Jurkat, Clone E6-1 (cell line): ENCODE measurements around the gene SPAG8.

Experiments used
- DNase-seq: peaks from one replicate; pipeline ENCODE4 v3.0.0-alpha.2; 2011; ENCODE audit warnings: low read depth, low spot score
- H3K4me3 ChIP-seq: 2 replicates; pipeline ENCODE4 v1.5.1; 2011; ENCODE audit warnings: mild to moderate bottlenecking, low read length, control low read depth, moderate library complexity

The SPAG8 gene

DNA sequence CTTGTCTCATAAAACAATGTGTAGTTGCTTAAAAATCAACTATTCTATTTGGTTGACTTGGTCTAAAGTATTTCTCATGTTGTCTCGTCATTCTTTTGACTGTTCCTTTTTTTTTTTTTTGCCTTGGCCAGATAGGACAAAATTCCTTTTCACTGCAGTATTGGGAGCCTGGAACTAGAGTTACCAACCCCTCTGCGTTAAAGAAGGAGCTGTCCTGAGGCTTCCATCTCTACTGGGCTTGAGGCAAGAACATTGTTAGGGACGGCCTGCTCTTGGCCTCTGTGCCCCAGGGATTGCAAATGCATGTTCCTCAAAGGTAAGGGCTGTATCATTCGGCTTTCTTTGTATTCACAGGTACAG lies 22.1 kb downstream of the SPAG8 start:
- DNase-seq, result no peak
- no peak overlapping the region for H3K4me3 ChIP-seq

DNA sequence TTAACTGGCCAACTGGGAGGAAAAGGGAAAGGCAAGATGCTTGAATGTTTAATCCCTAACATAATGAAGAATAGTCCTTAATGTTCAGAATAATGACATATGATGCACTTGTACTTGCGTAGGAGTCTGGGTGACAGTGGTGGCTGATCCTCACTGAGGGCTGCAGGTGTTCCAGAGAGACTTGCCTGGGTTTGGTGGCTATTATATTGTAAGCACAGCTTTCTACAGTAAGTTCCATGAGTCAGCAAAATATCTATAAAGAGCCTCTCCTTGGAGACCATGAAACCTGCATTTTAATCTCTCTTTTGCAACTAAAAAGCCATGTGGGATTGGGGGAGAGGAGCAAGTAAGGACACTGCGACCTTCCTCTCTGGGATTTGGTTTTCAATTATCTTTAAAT lies 22.5 kb downstream of the SPAG8 start:
- no peak for DNase-seq
- no peak overlapping the region for H3K4me3 ChIP-seq

DNA sequence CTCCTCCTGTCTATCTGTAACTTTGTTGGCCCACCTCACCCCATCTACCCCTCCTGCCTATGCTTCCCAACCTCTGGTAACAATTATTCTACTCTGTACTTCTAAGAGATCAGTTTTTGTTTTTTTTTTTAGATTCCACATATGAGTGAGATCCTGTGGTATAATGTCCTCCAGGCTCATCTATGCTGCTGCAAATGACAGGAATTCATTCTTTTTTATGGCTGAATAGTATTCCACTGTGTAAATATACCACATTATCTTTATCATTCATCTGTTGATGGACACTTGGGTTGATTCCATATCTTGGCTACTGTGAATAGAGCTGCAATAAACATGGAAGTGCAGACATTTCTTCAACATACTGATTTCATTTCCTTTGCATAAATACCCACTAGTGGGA lies 28.6 kb downstream of the SPAG8 start:
- no peak for DNase-seq
- no peak overlapping the region for H3K4me3 ChIP-seq

DNA sequence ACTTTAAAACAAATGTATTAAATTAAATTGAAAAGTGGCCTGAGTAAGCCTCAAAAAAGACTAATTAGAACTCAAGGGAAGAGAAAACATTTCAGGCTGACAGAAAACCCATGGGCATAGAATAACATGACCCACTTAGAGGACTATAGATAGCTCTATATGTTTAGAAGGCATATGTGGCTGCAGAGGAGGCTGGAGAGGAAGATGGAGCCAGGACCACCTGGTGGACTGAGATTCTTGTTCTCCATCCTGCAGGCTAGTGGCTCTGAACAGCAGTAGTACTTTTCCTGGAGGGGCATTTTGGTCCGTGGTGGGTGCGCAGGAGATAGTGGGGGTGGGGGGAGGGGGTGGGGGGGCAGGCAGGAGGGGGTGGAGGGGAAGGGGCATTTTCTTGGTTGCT lies 31.0 kb downstream of the SPAG8 start:
- no peak overlapping the region for H3K4me3 ChIP-seq
- no peak for DNase-seq

DNA sequence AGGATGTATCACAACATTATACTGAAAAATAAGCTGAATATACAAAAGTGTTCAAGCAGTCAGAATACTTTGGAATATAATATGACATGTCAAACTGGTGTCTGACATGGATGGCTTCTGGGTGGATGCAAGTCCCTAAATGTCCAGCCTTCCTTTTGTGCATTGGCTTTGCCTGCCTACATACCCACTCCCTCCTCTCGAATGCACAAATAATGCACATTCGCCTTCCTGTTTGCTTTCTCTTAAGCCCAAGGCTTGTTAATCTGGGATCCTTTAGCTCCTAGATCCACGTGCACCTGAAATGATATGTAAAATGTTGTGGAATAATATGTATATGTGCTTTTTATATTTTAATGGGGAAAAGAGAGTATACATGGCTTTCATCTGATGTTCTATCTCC lies 33.6 kb downstream of the SPAG8 start:
- DNase-seq, result no peak
- H3K4me3 ChIP-seq, result no peak overlapping the region

DNA sequence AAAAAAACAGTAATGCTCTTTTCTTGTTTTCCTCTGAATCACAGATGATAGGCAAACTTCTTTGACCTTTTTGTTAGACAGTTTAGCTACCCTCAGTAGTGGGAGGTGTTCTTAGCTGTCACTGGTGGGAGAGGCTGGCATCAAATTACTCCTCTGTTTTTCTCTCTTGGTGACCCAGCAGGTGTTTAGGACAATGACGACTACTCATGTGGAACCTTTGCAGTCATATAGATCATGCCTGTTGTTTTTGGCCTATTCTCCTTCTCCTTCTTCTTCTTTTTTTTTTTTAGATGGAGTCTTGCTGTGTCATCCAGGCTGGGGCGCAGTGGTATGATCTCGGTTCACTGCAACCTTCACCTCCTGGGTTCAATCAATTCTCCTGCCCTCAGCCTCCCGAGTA lies 36.0 kb downstream of the SPAG8 start:
- H3K4me3 ChIP-seq, result no peak overlapping the region
- no peak for DNase-seq

DNA sequence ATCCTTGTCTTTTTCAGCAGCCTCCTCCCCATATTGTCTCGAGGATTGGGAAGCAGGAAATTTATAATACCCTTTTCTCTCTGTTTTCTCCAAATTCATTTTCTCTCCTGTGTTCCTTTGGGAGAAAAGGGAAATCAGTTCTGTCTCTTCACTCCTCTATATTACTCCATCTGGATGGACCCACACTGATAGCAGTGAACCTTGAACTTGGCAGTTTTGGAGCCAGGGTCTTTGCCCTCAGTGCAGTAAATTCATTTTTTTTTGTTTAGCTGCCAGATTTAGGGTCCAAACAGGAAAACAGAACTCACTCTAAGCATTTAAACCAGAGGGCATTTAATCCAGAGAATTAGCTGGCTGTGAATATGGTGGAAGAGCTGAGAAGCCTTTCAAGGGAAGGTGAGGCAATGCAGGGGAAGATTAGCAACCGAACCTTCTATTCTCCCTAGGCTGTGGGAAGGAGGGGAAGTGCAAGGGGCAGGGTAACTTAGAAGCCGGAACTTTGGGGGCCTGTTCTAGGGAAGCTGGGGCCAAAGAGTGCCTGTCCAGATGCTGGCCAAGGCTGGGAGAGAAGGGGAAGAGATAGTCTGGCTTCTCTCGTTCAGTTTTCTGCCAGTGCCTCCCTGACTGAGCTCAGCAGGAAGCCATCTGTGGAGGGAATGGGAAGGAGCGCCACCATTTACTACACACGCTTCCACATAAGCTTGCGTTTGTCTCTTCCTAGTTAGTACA lies 37.0 kb downstream of the SPAG8 start:
- no peak overlapping the region for H3K4me3 ChIP-seq
- no peak for DNase-seq

DNA sequence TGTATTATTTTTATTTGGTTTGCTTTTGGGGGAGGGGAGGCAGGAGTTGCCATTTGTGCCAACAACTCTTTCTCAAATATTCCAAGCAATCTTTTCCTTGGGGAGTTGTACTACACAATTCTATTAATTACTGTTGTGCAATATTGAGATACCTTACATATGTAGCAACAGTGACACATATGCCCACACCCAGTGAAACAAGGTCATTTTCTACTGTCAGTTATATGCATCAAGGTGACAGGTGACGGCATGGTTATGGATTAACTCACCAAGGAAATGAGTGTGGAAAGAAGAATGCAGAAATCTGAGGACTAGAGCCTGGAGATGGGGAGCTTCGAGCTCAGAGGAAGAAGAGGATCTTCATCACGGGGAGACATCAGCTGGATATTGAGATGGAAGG lies 40.1 kb downstream of the SPAG8 start:
- no peak for DNase-seq
- no peak overlapping the region for H3K4me3 ChIP-seq

DNA sequence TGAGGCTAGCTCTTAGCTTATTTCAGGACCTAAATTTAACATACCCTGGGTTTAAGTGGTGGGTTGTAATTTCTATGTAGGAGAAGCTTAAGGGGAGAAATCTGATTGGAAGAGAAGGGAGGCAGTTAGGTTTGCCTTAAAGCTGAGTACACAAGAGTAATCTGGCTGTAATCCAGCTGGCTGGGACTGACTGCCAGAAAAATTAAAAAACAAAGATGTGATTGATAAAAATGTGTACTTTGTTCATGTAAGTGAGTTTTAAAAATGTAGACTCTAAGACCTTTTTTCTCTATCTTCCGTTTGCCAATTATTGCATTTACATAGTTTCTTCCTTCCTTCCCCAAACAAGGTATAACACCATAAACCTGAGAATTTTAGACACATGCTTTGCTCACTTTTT lies 40.5 kb downstream of the SPAG8 start:
- no peak overlapping the region for H3K4me3 ChIP-seq
- DNase-seq, result no peak

DNA sequence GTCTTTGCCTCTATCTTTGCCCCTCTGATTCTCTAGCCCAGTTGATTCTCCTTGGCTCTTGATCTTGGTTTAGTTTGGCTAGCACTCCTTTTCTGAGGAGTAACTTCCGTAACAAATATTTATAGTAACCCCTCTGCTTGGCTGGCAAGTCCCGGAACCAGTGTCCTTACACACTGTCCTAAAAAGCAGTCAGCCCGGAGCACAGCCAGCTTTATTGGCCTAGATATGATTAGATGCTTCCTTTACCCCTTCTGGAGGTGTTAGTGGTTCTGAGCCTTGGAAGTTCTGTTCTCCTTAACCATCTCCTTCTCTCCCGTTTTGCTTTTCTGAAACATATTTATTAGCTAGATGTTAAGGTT lies 41.0 kb downstream of the SPAG8 start:
- no peak for DNase-seq
- no peak overlapping the region for H3K4me3 ChIP-seq

DNA sequence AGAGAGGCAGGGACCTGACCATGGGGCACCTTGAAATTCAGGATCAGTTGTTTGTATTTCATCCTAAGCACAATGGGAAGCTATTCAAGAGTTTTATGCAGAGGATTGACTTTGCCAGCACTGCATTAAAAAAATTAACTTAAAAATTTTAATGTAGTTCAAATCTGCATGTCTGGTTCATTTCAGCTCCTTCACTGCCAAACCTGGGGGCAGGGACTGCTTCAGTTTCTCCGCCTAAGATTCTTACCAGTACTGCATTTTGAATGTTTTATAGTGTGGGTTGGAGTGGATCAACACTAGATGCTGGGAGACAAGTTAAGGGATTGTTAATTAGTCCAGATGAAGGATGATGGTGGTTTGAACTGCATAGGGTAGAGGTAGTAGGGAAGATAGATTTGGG lies 42.3 kb downstream of the SPAG8 start:
- no peak overlapping the region for H3K4me3 ChIP-seq
- DNase-seq, result no peak

DNA sequence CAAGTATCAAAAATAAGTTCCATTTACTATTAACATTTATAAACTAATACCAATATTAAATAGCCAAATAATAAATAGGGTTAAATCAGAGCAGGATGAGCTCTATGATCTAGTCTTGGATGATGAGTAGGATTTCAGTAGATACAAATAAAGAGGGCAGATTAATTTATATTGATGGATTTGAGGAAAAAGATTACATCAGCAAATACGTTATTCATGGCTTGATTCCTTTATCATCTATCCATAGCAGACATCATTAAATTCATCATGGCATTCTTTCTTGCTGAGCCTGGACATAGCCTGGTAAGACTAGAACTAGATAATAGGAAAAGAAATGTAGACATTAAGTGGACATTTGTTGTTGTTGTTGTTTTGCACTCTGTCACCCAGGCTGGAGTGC lies 44.6 kb downstream of the SPAG8 start:
- no peak for DNase-seq
- H3K4me3 ChIP-seq, result no peak overlapping the region

DNA sequence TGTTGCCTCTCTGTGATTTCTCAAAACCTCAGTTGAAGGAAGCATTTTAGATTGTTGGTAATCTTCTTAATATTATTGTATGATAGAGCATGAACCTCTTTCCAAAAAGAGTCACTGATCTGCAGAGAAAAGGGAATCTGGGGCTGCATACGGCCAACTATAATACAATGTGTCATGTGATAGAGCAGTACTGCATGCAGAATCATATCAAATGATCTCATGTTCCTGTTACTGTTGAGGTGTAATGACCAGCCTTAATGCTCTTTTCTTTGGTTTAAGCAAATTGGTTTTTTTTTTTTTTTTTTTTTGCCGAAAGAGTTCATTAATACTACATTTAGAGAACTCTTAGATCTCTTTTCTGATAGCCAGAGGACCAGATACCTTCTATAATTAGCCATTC lies 45.1 kb downstream of the SPAG8 start:
- DNase-seq, result no peak
- no peak overlapping the region for H3K4me3 ChIP-seq

DNA sequence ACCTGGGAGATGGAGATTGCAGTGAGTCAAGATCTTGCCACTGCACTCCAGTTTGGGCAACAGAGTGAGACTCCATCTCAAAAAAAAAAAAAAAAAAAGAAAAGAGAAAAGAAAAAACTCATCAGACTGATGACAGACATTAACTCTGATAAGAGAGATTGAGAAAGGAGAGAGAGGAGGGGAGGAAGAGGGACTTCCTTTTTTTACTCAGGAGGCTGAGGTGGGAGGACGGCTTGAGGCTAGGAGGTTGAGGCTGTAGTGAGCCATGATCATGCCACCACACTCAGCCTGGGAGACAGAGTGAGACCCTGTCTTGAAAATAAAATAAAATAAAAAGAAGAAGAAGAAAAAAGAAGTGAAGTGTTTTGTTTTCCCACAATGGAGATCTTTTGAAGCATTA lies 48.3 kb downstream of the SPAG8 start:
- DNase-seq, result no peak
- H3K4me3 ChIP-seq, result no peak overlapping the region

DNA sequence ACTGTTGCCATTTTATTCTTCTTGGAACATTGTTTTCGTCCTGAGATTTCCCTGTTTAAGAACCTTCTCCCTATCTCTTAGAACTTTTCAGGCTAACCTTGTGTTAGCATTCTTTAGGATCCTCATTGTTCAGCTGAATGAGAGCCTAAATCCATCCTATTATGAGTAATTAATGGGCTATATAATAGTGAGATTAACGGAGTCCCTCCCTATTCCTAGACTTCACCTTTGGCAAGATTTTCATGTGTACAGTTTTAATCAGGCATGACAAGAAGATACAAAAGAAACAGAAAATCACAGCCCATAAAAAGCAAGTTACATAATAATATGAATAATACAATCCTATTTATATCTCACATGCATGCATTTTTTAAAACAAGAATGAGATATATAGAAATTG lies 48.9 kb downstream of the SPAG8 start:
- no peak for DNase-seq

DNA sequence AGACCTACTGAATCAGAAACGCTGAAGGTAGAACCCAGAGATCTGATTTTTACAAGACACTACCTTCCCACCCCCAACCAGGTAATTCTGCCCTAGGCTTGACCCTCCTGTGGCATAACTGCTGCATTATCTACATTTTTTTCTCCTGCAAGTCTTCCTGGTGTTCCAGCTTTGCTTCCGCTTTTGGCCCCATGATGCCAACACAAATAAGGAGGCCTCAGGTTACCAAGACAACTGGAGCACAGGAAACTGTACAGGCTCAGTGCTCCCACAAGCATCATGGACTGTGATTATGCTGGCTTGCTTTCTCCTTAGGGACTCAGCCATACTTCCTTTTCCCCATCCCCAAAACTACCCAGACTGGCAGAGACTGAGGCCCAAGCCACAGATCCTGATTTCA lies 51.4 kb downstream of the SPAG8 start:
- H3K4me3 ChIP-seq, result no peak overlapping the region
- DNase-seq, result no peak

More for the DNA sequence above, 48.9 kb downstream of the SPAG8 start:
- H3K4me3 ChIP-seq, result no peak overlapping the region

DNA sequence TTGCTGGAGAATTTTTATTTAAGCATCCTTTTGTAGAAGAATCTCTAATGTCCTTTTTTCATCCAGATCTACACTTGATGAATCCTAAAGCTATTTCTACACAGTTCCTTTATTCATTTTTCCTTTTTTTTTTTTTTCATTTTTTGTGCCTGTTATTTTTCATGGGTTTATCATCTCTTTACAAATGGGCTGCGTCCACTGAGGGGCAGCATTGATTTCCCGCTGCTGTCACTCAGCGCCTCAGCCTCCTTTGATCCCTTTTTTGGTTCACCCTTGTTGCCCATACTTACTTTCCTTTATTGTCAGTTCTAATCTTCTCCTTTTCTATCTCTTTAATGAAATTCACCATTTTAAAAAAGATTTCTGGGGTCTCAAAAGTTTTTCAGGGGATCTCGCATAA lies 52.3 kb downstream of the SPAG8 start:
- H3K4me3 ChIP-seq, result no peak overlapping the region
- no peak for DNase-seq
